ENCODE results near the gene PTGR1.
A peak's percentile ranks its signal among the peaks of the same experiment; 100 is the strongest.
"Not testable (repeated sequence)": the region's sequence is repeated elsewhere in the genome, so short reads cannot be mapped to it uniquely, and the experiment has no call there.

PTGR1 gene

GRCh38 chr9:111599092-111599954 is at the start of gene PTGR1:
TSS of gene PTGR1 (minus strand) at chr9:111599647. CDS start at chr9:111597422, 2,225 bp downstream.
- DNase-seq (ENCODE audit: low read depth): peak; percentile 56

GRCh38 chr9:111649016-111649415 is 49.6 kb upstream of the PTGR1 start:
- DNase-seq (ENCODE audit: low read depth): no peak

- no peak for DNase-seq (ENCODE audit: low read depth)
These were observed 48.6 kb upstream of the PTGR1 start for GRCh38 chr9:111648066-111648465.

GRCh38 chr9:111646417-111646816 is 47.0 kb upstream of the PTGR1 start:
- no peak for DNase-seq (ENCODE audit: low read depth)

- no peak for DNase-seq (ENCODE audit: low read depth)
These were observed 46.4 kb upstream of the PTGR1 start for GRCh38 chr9:111645806-111646205.

- no peak for DNase-seq (ENCODE audit: low read depth)
These were observed 44.8 kb upstream of the PTGR1 start for GRCh38 chr9:111644195-111644772.

- no peak for DNase-seq (ENCODE audit: low read depth)
These were observed 38.0 kb upstream of the PTGR1 start for GRCh38 chr9:111637421-111637950.

- no peak for DNase-seq (ENCODE audit: low read depth)
These were observed 35.4 kb upstream of the PTGR1 start for GRCh38 chr9:111634860-111635259.

GRCh38 chr9:111633389-111633736 is 33.9 kb upstream of the PTGR1 start:
- DNase-seq (ENCODE audit: low read depth): no peak

GRCh38 chr9:111632695-111633388 is 33.4 kb upstream of the PTGR1 start:
- no peak for DNase-seq (ENCODE audit: low read depth)

- DNase-seq (ENCODE audit: low read depth): no peak
These were observed 32.6 kb upstream of the PTGR1 start for GRCh38 chr9:111632060-111632459.

- DNase-seq (ENCODE audit: low read depth): peak; percentile 91
These were observed 31.9 kb upstream of the PTGR1 start, which contains the start of gene DNAJC25 for GRCh38 chr9:111631214-111631971. TSS of gene DNAJC25 (plus strand) at chr9:111631334. CDS start at chr9:111631408, 74 bp downstream.

GRCh38 chr9:111630964-111631213 is 31.4 kb upstream of the PTGR1 start:
- no peak for DNase-seq (ENCODE audit: low read depth)

GRCh38 chr9:111630182-111630963 is 30.9 kb upstream of the PTGR1 start:
- DNase-seq (ENCODE audit: low read depth): peak; percentile 24

- DNase-seq (ENCODE audit: low read depth): no peak
These were observed 29.0 kb upstream of the PTGR1 start for GRCh38 chr9:111628411-111628810.

- no peak for DNase-seq (ENCODE audit: low read depth)
These were observed 28.0 kb upstream of the PTGR1 start for GRCh38 chr9:111627260-111627963.

- peak; percentile 69 for DNase-seq (ENCODE audit: low read depth)
These were observed 23.2 kb upstream of the PTGR1 start for GRCh38 chr9:111622626-111623025.

GRCh38 chr9:111621895-111622480 is 22.5 kb upstream of the PTGR1 start:
- DNase-seq (ENCODE audit: low read depth): no peak

- DNase-seq (ENCODE audit: low read depth): not testable (repeated sequence)
These were observed 17.9 kb upstream of the PTGR1 start for GRCh38 chr9:111617349-111617748.

GRCh38 chr9:111615928-111616327 is 16.5 kb upstream of the PTGR1 start:
- no peak for DNase-seq (ENCODE audit: low read depth)
